Measurements from ENCODE around the gene SHROOM4. TPM values are rescaled to one million over a fixed set of nuclear protein-coding genes. Genes with fewer than 3 reads are reported as not detected.

The SHROOM4 gene
- total RNA-seq, 1 experiment from 2014 or later, result 0.05 TPM

DNA sequence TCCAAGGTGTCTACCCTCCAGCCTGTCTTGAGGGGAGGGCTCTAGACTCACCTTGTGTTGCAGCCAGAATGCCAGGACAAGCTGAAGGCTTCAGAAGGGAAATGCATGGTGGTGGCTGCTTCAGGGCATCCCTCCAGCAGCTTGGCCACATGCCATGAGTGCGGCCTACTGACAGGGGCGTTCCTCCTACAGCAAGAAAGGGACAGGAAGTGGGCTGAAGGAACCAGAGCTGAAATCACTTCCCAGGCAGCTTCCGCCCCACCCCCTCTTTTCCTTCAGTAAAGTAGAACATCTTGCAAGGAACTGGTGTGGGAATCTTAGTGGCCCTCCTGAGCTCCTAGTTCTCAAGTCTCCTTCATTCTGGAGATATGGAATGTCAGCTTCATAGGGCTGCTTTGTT, 175.9 kb downstream of the SHROOM4 start:
- no peaks in the 10 kb centered on the region for H3K9me2 ChIP-seq (ENCODE audit: insufficient read depth)
- no peak overlapping the region for H3K4me2 ChIP-seq (ENCODE audit: low read length)
- ChIA-PET POLR2A (no interaction called here), CTCF (no interaction called here), RAD21 (ENCODE audit: low non-redundant PET in 1 of 2, low total read pairs in 2 of 2, uncharacterized antibody in 2 of 2, unreplicated experiment in 2 of 2) (no interaction called here)
- intact Hi-C loops (cut with micrococcal nuclease), result no loop called here
- no peak overlapping the region for H3K27ac ChIP-seq (ENCODE audit: low read depth, low read length)
- no peaks in the 10 kb centered on the region for H3K79me2 ChIP-seq (ENCODE audit: insufficient read depth, low read length)
- H3K9ac ChIP-seq (ENCODE audit: low read length), result no peak overlapping the region
- H3K4me1 ChIP-seq (ENCODE audit: control insufficient read depth in 1 of 2, insufficient read depth in 2 of 2, low read length in 2 of 2), result no peaks in the 10 kb centered on the region
- no TSS peak for BruUV-seq (replicated peaks)
- H3K27me3 ChIP-seq (ENCODE audit: insufficient read depth, low read length), result no peaks in the 10 kb centered on the region
- ATAC-seq (no peak), DNase-seq (ENCODE audit: low read depth, low spot score) (no peak)
- no peak for TF ChIP-seq CTCF (IDR thresholded peaks at IDR 0.05 in 2 of 3, conservative IDR thresholded peaks at IDR 0.05 in 1 of 3; ENCODE audit: borderline replicate concordance in 1 of 3, insufficient read depth in 1 of 3, low read depth in 2 of 3, low read length in 2 of 3)
- no peak for TF ChIP-seq EGR1 (IDR thresholded peaks at IDR 0.05; ENCODE audit: low read depth)
- TF ChIP-seq, protein P1, sequence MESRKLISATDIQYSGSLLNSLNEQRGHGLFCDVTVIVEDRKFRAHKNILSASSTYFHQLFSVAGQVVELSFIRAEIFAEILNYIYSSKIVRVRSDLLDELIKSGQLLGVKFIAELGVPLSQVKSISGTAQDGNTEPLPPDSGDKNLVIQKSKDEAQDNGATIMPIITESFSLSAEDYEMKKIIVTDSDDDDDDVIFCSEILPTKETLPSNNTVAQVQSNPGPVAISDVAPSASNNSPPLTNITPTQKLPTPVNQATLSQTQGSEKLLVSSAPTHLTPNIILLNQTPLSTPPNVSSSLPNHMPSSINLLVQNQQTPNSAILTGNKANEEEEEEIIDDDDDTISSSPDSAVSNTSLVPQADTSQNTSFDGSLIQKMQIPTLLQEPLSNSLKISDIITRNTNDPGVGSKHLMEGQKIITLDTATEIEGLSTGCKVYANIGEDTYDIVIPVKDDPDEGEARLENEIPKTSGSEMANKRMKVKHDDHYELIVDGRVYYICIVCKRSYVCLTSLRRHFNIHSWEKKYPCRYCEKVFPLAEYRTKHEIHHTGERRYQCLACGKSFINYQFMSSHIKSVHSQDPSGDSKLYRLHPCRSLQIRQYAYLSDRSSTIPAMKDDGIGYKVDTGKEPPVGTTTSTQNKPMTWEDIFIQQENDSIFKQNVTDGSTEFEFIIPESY (IDR thresholded peaks at IDR 0.05; ENCODE audit: extremely low read depth, insufficient replicate concordance, low read length), result no peak
- no peak for TF ChIP-seq EZH2 (IDR thresholded peaks at IDR 0.05)
- no peak for TF ChIP-seq SP1 (IDR thresholded peaks at IDR 0.05; ENCODE audit: low read depth)
- TF ChIP-seq CBX3 (IDR thresholded peaks at IDR 0.05; ENCODE audit: low read depth), result no peak
- no peak for TF ChIP-seq CEBPB (IDR thresholded peaks at IDR 0.05; ENCODE audit: low read depth)
- TF ChIP-seq, protein P2, sequence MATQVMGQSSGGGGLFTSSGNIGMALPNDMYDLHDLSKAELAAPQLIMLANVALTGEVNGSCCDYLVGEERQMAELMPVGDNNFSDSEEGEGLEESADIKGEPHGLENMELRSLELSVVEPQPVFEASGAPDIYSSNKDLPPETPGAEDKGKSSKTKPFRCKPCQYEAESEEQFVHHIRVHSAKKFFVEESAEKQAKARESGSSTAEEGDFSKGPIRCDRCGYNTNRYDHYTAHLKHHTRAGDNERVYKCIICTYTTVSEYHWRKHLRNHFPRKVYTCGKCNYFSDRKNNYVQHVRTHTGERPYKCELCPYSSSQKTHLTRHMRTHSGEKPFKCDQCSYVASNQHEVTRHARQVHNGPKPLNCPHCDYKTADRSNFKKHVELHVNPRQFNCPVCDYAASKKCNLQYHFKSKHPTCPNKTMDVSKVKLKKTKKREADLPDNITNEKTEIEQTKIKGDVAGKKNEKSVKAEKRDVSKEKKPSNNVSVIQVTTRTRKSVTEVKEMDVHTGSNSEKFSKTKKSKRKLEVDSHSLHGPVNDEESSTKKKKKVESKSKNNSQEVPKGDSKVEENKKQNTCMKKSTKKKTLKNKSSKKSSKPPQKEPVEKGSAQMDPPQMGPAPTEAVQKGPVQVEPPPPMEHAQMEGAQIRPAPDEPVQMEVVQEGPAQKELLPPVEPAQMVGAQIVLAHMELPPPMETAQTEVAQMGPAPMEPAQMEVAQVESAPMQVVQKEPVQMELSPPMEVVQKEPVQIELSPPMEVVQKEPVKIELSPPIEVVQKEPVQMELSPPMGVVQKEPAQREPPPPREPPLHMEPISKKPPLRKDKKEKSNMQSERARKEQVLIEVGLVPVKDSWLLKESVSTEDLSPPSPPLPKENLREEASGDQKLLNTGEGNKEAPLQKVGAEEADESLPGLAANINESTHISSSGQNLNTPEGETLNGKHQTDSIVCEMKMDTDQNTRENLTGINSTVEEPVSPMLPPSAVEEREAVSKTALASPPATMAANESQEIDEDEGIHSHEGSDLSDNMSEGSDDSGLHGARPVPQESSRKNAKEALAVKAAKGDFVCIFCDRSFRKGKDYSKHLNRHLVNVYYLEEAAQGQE (IDR thresholded peaks at IDR 0.05; ENCODE audit: low read depth), result no peak
- no peak for TF ChIP-seq RAD21 (IDR thresholded peaks at IDR 0.05; ENCODE audit: low read depth)
- TF ChIP-seq TCF7L2 (IDR thresholded peaks at IDR 0.05; ENCODE audit: borderline replicate concordance, extremely low read depth, insufficient read depth, insufficient read length), result no peak
- no peak for TF ChIP-seq EZH2phosphoT487 (IDR thresholded peaks at IDR 0.05; ENCODE audit: borderline replicate concordance)
- no peak for TF ChIP-seq YY1 (IDR thresholded peaks at IDR 0.05; ENCODE audit: extremely low read depth, insufficient replicate concordance, low read depth, low read length)
- no peak for TF ChIP-seq JUND (IDR thresholded peaks at IDR 0.05)
- no peak for TF ChIP-seq FOSL1 (IDR thresholded peaks at IDR 0.05; ENCODE audit: low read depth)
- no peaks in the 10 kb centered on the region for H3K36me3 ChIP-seq (ENCODE audit: control insufficient read depth in 1 of 2, insufficient read depth in 2 of 2, low read length in 2 of 2)
- H4K20me1 ChIP-seq (ENCODE audit: insufficient read depth), result no peaks in the 10 kb centered on the region
- H3K9me3 ChIP-seq (ENCODE audit: control insufficient read depth in 1 of 2, insufficient read depth in 1 of 2, low read depth in 1 of 2, low read length in 2 of 2), result no peaks in the 10 kb centered on the region
- H3K4me3 ChIP-seq (replicated peaks in 1 of 2; ENCODE audit: low read depth in 1 of 2, low read length in 2 of 2), result no peak overlapping the region
- no peak overlapping the region for H2AFZ ChIP-seq (ENCODE audit: low read depth, low read length, poor library complexity, severe bottlenecking)
